ENCODE measurements around the gene DCHS2.

- TF ChIP-seq, protein P1, sequence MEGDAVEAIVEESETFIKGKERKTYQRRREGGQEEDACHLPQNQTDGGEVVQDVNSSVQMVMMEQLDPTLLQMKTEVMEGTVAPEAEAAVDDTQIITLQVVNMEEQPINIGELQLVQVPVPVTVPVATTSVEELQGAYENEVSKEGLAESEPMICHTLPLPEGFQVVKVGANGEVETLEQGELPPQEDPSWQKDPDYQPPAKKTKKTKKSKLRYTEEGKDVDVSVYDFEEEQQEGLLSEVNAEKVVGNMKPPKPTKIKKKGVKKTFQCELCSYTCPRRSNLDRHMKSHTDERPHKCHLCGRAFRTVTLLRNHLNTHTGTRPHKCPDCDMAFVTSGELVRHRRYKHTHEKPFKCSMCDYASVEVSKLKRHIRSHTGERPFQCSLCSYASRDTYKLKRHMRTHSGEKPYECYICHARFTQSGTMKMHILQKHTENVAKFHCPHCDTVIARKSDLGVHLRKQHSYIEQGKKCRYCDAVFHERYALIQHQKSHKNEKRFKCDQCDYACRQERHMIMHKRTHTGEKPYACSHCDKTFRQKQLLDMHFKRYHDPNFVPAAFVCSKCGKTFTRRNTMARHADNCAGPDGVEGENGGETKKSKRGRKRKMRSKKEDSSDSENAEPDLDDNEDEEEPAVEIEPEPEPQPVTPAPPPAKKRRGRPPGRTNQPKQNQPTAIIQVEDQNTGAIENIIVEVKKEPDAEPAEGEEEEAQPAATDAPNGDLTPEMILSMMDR (IDR thresholded peaks at IDR 0.05): no peak
- TF ChIP-seq ZFX (IDR thresholded peaks at IDR 0.05; ENCODE audit: borderline replicate concordance): no peak
Measured at GRCh38 chr4:154439224-154439623, 52.4 kb downstream of the DCHS2 start.
